ENCODE data around the gene CD226. TPM values are rescaled to one million over a fixed set of nuclear protein-coding genes. Genes with fewer than 3 reads are reported as not detected.
"Not testable (repeated sequence)": the region's sequence is repeated elsewhere in the genome, so short reads cannot be mapped to it uniquely, and the experiment has no call there.

The CD226 gene
- total RNA-seq, 4 donors from 2014 or later, result 0.03 to 1.6 (median 0.22) TPM

DNA sequence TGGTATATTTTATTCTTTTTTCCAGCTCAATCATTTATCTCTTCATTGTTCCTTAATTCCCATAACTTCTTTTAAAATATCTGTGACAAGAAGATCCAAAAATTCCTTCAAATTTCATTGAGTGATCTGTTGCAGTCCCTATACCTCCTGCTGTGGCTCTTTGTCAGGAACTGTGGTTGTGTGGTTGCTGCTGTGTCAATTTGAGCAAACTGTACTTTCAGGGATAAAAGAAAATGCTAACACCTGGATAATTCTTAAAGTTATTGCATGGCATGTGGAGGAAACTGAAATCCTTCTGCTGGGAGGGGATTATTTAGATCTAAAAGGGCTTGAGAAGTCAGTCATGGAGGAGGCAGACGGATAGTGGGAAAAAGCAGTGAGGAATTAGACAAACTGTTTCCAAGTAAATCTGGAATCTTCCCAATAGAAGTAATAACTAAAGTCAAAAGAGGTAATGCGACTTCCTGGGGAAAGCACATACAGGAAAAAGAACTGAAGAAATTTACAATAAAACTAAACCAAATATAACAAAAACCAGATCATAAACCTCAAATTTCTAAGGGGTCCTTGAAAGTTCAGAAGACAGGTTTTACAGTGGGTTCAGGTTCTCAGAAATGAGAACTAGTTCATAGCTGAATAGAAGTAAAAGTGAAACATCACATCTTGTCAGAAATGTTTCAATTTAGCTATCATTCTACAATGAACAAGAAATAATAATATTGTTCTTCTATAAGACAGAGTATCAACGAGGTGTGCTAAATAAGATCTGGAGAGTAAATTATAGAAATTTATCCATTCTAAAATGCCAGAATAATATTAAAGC is 33.5 kb upstream of the CD226 start:
- no peak for TF ChIP-seq POLR2A (IDR thresholded peaks at IDR 0.05)
- TF ChIP-seq, protein P1, sequence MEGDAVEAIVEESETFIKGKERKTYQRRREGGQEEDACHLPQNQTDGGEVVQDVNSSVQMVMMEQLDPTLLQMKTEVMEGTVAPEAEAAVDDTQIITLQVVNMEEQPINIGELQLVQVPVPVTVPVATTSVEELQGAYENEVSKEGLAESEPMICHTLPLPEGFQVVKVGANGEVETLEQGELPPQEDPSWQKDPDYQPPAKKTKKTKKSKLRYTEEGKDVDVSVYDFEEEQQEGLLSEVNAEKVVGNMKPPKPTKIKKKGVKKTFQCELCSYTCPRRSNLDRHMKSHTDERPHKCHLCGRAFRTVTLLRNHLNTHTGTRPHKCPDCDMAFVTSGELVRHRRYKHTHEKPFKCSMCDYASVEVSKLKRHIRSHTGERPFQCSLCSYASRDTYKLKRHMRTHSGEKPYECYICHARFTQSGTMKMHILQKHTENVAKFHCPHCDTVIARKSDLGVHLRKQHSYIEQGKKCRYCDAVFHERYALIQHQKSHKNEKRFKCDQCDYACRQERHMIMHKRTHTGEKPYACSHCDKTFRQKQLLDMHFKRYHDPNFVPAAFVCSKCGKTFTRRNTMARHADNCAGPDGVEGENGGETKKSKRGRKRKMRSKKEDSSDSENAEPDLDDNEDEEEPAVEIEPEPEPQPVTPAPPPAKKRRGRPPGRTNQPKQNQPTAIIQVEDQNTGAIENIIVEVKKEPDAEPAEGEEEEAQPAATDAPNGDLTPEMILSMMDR (IDR thresholded peaks at IDR 0.05 in 4 of 5, conservative IDR thresholded peaks at IDR 0.05 in 1 of 5), result no peak
- H3K27me3 ChIP-seq, result no peaks in the 10 kb centered on the region
- intact Hi-C loops (cut with DNase I; ENCODE audit: low total_unique reads) (no loop called here), in situ Hi-C loops (cut with MboI; ENCODE audit: low sequenced_read_pairs in 4 of 4) (no loop called here)
- no peaks in the 10 kb centered on the region for H3K9me3 ChIP-seq
- H3K4me1 ChIP-seq, result no peaks in the 10 kb centered on the region
- ATAC-seq, result no peak
- no peak for DNase-seq
- H3K4me3 ChIP-seq, result no peak overlapping the region
- no peaks in the 10 kb centered on the region for H3K36me3 ChIP-seq
- H3K27ac ChIP-seq, result no peak overlapping the region

DNA sequence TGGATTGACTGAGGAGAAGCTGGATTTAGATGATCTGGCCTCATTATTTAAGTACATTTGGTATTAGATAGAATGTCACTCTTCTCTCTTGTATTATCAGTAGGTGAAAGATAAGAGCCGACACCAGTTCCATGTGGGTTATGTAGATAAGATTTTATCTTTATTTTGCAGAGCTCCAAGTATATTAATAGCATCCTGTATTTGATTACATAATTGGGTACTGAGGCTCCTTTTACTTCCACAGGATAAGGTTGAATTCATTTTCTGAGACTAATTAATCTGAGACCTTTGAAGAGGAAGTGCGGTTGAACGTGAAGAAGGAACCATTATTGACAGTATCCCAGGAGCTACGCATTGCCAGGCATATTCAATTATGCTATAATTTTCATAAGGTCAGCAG is 32.8 kb upstream of the CD226 start:
- TF ChIP-seq, protein P1 (IDR thresholded peaks at IDR 0.05 in 4 of 5, conservative IDR thresholded peaks at IDR 0.05 in 1 of 5), result no peak
- no peak for TF ChIP-seq POLR2A (IDR thresholded peaks at IDR 0.05)
- in situ Hi-C loops (cut with MboI; ENCODE audit: low sequenced_read_pairs in 4 of 4) (no loop called here), intact Hi-C loops (cut with DNase I; ENCODE audit: low total_unique reads) (no loop called here)
- Histone ChIP-seq H3K27me3 (no peaks in the 10 kb centered on the region), H3K4me3 (no peak overlapping the region), H3K9me3 (no peaks in the 10 kb centered on the region), H3K4me1 (no peaks in the 10 kb centered on the region), H3K27ac (no peak overlapping the region), H3K36me3 (no peaks in the 10 kb centered on the region)
- DNase-seq (no peak), ATAC-seq (no peak)

DNA sequence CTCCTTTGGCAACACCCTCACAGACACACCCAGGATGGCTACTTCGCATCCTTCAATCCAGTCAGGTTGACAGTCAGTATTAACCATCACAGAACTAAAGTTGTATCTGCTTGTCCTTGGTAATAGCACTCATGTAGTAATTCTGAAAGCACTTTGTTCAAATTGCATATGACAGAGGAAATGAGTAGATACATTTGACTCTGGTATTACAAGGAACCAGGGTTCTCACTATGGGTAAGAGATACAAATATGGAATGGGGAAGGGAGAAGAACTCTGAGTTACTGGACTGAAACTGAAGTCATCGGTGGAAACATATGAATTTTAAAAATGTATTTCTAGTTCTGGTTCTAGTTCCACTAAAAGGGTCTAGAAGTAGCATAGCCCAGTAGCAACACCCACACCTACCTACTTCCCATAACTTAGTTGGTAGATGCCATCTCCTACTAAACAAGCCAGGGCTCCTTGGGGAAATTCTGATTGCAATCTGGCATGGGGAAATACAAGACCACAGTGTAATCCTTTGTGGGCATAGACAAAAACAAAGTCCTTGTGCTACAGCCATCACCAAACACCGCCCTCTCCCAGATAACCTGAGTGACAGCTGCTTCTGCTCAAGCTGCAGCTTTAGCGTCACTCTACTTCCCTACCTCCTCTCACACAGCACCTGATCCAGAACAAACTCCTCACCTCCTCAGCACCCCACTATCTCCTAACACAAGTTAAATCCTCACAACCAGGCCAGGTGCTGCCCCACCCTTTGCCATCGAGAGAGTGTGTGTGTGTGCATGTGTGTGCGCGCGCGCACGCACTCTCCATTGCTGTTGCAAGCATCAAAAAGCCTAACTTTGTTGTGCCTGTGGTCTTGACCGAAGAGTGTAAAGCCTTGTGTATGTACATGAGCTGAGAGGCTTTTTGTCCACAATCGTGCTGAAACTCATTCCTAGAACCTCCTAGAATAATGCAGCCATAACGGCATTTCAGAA is 31.4 kb upstream of the CD226 start:
- Histone ChIP-seq H3K9me3 (no peaks in the 10 kb centered on the region), H3K4me3 (no peak overlapping the region), H3K4me1 (no peaks in the 10 kb centered on the region), H3K27ac (no peak overlapping the region), H3K36me3 (no peaks in the 10 kb centered on the region), H3K27me3 (no peaks in the 10 kb centered on the region)
- no peak for TF ChIP-seq POLR2A (IDR thresholded peaks at IDR 0.05)
- TF ChIP-seq, protein P1 (IDR thresholded peaks at IDR 0.05 in 4 of 5, conservative IDR thresholded peaks at IDR 0.05 in 1 of 5), result no peak
- in situ Hi-C loops (cut with MboI; ENCODE audit: low sequenced_read_pairs in 4 of 4), result no loop called here
- no peak for ATAC-seq
- no peak for DNase-seq
- intact Hi-C loops (cut with DNase I; ENCODE audit: low total_unique reads), result no loop called here

DNA sequence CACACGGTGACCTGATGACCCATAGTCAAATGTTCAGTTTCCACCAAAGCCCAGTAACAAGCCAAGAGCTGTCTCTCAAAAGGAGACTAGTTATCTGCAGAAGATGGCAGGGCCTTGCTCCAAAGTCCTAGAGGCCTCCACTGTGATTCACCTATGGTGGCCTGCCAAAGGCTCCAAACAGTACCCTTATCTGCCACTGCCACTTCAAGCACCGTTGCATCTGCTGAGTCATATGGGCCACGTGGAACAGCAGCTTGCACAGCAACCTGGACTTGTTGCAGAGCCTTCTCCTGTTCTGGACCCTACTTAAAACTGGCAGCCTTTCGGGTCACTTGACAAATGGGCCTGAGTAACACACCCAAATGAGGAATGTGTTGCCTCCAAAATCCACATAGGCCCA is 27.6 kb upstream of the CD226 start:
- H3K36me3 ChIP-seq; intact Hi-C loops (cut with DNase I; ENCODE audit: low total_unique reads); H3K4me3 ChIP-seq; in situ Hi-C loops (cut with MboI; ENCODE audit: low sequenced_read_pairs in 4 of 4); H3K27ac ChIP-seq; DNase-seq; H3K27me3 ChIP-seq; H3K4me1 ChIP-seq; ATAC-seq; H3K9me3 ChIP-seq: not testable (repeated sequence)

DNA sequence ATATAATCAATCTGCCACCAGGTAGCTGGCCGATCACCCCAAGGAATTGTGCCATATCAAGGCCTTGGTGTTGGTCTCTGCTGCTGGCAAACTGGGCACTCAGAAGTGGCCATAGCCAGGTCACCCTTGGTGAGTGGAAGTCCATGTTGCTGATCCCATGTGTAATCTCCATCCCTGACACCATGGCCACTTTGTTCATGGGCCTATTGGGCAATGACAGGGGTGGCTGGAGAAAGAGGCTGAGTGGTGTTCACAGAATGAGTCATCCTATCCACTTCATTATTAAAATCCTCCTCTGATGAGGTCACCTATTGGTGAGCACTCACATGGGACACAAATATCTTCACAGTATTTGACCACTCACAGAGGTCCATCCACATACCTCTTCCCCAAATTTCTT is 26.7 kb upstream of the CD226 start:
- TF ChIP-seq POLR2A (IDR thresholded peaks at IDR 0.05), result no peak
- TF ChIP-seq, protein P1 (IDR thresholded peaks at IDR 0.05 in 4 of 5, conservative IDR thresholded peaks at IDR 0.05 in 1 of 5), result no peak
- intact Hi-C loops (cut with DNase I; ENCODE audit: low total_unique reads), result no loop called here
- in situ Hi-C loops (cut with MboI; ENCODE audit: low sequenced_read_pairs in 4 of 4), result no loop called here
- no peaks in the 10 kb centered on the region for H3K9me3 ChIP-seq
- no peak for ATAC-seq
- H3K27me3 ChIP-seq, result no peaks in the 10 kb centered on the region
- DNase-seq, result no peak
- H3K36me3 ChIP-seq, result no peaks in the 10 kb centered on the region
- H3K27ac ChIP-seq, result no peak overlapping the region
- no peak overlapping the region for H3K4me3 ChIP-seq
- H3K4me1 ChIP-seq, result no peaks in the 10 kb centered on the region

Measured in gastrocnemius medialis (tissue), 4 donors.